ENCODE measurements around the gene NUDT4.
"Not testable (repeated sequence)": the region's sequence is repeated elsewhere in the genome, so short reads cannot be mapped to it uniquely, and the experiment has no call there.

NUDT4 gene

GRCh38 chr12:93429852-93430251, 52.1 kb downstream of the NUDT4 start:
- no peak for DNase-seq

- no peak for DNase-seq
Measured at GRCh38 chr12:93430280-93430679, 52.6 kb downstream of the NUDT4 start.

GRCh38 chr12:93432031-93432430, 54.3 kb downstream of the NUDT4 start:
- not testable (repeated sequence) for DNase-seq

GRCh38 chr12:93434256-93434865, 56.6 kb downstream of the NUDT4 start:
- DNase-seq = no peak

GRCh38 chr12:93438266-93439050, 60.7 kb downstream of the NUDT4 start:
- DNase-seq = no peak

- DNase-seq = no peak
Measured at GRCh38 chr12:93440043-93440835, 62.5 kb downstream of the NUDT4 start.

GRCh38 chr12:93441081-93441616, 63.4 kb downstream of the NUDT4 start:
- DNase-seq = peak; percentile 11 to 49 (median 36)

GRCh38 chr12:93441617-93442410, 64.1 kb downstream of the NUDT4 start, which contains the start of gene UBE2N:
TSS of gene UBE2N (minus strand) at chr12:93441947. CDS start at chr12:93441884, 63 bp downstream.
- DNase-seq = peak; percentile 94 to 98 (median 95)

- DNase-seq = no peak
Measured at GRCh38 chr12:93442411-93443340, 65.0 kb downstream of the NUDT4 start.

GRCh38 chr12:93443576-93443975, 65.9 kb downstream of the NUDT4 start:
- no peak for DNase-seq

GRCh38 chr12:93447555-93448290, 70.0 kb downstream of the NUDT4 start:
- DNase-seq = no peak

GRCh38 chr12:93448796-93449195, 71.1 kb downstream of the NUDT4 start:
- no peak for DNase-seq

- DNase-seq = no peak
Measured at GRCh38 chr12:93449277-93449676, 71.6 kb downstream of the NUDT4 start.

GRCh38 chr12:93451423-93452158, 73.9 kb downstream of the NUDT4 start:
- DNase-seq = no peak

GRCh38 chr12:93453633-93454032, 75.9 kb downstream of the NUDT4 start:
- DNase-seq = no peak

GRCh38 chr12:93456077-93456476, 78.4 kb downstream of the NUDT4 start:
- DNase-seq = no peak
